NCI-H2227 (cell line): Measurements from ENCODE around the gene NR2E3.

Experiments
- DNase-seq: peaks from one replicate; lab custom pipeline; 2025; ENCODE audit not compliant: unreplicated experiment; lab: John Stamatoyannopoulos, UW

NR2E3 gene

GRCh38 chr15:71810256-71811035 lies at the start of gene NR2E3:
TSS of gene NR2E3 (plus strand) at chr15:71810554. CDS start at chr15:71810744, 190 bp downstream.
- DNase-seq = no peak

DNA sequence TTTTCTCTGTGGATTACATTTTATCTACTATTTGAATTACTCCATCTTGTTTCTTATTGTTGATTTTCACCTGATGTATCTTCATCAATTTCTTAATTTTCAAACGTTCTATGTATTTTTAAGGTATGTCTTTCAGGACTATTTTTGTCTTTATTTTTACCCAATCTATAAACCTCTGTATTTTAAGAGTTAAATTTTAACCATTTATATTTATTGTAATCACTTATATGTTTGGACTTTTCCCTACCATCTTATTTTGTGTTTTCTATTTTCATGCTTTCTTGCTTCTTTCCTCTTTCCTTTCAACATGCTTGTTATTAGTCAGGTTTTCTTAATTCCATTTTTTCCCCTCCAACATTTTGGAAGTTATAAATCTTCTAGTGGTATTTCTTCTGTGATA lies 49.5 kb upstream of the NR2E3 start:
- DNase-seq = no peak

DNA sequence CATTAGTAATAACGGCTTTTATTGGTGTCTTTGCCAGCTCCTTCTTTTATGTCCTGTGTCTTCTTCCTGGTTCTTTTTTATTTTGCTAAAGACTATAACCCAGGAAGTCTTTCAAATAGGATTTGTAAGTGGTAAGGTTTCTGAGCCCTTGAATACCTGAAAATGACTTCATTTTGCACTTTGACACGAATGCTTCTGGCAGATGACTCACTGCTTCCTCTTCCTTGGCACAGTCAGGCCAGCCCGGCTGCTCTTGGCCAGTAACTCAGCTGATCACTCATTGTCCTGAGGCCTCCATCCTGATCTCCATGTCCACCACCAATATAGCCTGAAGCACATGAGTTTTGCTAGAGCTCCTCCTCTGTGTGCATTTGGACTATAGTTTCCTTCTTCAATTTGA lies 48.7 kb upstream of the NR2E3 start:
- no peak for DNase-seq

- no peak for DNase-seq
Observed at GRCh38 chr15:71768184-71768583, 42.2 kb upstream of the NR2E3 start.

DNA sequence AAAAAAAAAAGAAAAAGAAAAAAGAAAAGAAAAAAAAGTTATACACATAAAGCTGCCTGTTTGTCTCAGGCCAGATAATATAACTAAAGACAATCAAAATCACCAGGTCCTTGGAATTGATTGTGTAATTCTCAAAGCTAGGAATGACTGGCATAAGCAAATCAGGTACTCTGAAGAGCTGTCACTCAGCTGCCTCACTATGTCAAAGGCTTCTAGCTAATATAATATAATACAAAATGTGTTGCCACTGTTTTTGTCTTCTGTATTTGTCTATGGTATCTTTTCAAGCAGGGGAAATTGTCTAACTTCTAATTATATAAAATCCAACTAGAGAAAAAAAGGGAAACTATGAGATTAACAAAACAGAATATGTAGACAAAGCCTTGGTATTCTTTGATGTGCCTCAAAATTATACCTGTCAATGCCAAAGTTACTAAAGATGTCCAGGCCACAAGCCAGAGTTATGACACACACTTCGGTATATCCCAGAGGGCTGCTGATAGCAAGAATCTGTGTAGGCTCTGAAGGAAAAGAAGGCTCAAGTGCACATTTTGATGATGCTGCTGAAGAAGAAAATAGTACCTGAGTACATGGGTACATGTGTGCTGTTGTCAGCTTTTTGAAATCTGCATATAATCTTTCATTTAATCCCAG lies 37.0 kb upstream of the NR2E3 start:
- no peak for DNase-seq

DNA sequence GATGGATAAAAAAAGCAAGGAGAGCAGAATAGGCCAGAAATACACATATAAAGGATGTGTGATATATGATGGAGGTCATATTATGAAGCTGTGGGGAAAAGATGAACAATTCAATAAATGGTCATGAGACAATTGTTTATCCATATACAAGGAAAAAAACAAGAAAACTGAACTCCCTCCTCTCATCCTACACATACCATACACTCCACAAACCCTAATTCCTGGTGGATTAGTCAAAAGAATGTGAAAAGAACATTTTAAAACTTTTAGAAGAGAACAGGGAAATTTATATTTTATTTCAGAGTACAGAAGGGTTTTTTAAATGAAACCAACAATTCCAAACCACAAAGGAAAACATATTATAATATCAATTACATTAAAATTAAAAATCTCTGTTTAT lies 34.5 kb upstream of the NR2E3 start:
- DNase-seq = no peak

GRCh38 chr15:71776304-71776703 lies 34.0 kb upstream of the NR2E3 start:
- DNase-seq = no peak

- no peak for DNase-seq
Observed at GRCh38 chr15:71777216-71777943, 33.0 kb upstream of the NR2E3 start.

- DNase-seq = no peak
Observed at GRCh38 chr15:71779073-71779797, 31.1 kb upstream of the NR2E3 start.

DNA sequence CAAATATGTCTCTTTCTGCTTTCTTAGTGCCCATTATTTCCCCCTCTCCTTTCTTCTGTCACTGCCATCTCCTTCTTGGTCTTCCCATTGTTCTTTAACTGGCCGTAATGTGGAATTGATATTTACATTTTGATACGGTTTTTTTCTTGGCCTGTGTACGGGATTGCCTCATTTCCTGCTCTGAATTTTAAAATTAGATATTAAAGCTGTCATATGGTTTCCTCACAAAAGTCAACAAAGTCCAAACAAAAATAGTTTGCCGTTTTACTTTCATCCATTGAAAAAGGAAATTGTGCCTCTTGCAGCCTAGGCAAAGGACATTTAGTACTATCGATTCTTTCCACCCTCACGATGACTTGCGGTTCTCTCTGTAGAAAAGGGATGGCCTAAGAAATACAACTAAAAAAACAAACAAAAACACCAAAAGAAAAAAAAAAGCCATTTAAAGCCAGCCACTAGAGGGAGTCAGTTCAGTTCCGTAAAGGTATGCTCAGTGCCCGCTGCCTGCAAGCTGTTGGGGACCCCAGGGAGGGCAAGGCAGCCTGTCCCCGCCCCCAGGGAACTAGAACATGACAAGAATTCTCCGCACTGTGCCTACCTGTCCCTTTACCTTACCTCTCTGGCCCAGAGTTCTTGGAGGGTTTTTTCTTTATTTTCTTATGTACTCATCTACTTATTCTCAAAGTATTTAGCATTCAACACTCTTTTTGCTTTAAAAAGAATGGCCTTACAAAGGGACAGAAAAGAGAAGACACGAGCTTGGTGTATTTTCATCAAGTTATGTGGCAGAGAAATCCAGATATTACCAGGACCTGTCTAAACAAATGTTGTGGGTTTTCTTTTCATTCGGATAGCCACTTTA lies 30.0 kb upstream of the NR2E3 start:
- peak; percentile 51 for DNase-seq

DNA sequence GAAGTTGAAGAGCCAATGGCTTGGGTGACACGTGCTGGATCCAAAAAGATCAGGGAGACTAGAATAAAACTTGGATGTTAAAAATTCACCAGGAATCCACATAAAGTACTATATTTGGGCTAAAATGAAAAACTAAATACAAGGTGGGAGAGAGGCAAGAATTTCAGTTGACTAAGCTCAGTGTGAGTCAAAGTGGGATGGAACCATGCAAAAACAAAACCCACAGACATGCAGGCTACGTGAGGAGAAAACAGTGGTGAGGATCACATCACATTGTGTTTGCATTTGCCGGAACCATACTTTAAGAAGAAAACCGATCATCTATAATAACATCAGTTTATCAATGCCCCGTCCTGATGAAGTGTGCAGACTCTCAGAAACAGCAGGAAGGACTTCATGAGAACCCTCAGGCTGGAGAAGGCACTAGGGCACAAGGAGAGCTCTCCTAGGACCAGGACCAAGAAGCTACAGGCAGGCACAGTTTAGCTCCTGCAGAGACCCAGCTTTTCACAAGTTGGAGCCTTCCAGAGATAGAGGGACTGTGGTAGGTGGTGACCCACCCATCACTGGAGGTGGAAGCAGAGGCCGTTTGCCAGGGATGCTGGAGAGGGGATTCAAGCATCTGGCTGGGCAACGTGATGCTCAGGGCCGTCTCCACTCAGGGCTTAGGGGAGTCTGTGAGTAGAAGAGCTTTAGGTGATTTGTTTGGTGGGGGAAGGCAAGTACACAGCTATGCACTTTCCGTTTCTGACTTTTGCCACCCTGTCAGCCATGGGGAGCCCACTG lies 29.0 kb upstream of the NR2E3 start:
- no peak for DNase-seq

DNA sequence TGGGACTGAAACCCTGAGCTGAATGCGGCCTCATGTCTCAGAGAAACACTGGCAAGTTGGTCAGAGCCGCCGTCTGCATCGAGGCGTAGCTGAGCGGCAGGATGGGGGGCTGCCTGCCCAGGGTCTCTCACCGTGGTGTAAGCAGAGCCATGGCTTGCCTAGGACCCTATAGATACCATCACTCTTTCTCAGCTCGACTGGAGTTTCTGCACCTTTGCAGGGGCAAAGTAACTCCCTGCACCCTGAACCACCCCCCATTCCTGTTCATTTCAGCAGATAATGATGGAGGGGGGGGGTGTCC lies 28.4 kb upstream of the NR2E3 start:
- DNase-seq = no peak

- no peak for DNase-seq
Observed at GRCh38 chr15:71782422-71783165, 27.8 kb upstream of the NR2E3 start.

DNA sequence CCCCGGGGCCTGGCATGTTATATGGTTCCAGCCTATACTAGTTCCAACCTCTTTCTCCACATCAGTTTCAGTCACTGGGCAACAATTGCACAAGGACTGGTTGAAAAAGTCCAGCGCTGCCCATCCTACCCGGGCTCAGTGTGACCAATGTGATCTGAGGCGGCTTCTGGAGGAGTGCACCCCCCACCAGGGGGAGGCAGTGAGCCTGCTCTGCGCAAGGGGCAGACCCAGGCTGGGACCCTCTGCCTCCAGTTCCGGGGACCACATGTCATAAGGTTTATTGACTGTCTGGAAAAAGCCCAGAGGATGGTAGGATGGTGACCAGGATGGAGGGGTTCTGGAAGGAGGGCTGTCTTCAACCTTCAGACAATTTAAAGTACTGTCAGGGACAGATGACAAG lies 25.6 kb upstream of the NR2E3 start:
- no peak for DNase-seq

DNA sequence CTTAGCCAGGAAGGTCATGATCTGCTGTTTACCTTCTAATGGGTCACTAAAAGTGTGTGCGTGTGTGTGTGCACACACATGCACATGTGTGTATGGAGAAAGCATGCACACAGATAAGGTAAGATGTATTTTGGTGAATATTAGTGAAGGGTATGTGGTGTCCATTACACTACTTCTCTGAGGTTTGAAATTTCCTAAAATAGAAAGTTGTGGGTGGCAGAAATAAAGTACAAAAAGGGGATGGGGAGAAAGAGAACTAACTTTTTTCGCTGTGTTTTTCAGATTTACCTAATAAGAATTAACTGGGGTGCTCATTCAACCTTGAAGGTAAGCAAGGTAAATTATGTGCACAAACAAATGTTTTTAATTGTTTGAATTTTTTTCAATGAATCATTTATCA lies 24.4 kb upstream of the NR2E3 start:
- DNase-seq = no peak

- no peak for DNase-seq
Observed at GRCh38 chr15:71786673-71787072, 23.7 kb upstream of the NR2E3 start.

DNA sequence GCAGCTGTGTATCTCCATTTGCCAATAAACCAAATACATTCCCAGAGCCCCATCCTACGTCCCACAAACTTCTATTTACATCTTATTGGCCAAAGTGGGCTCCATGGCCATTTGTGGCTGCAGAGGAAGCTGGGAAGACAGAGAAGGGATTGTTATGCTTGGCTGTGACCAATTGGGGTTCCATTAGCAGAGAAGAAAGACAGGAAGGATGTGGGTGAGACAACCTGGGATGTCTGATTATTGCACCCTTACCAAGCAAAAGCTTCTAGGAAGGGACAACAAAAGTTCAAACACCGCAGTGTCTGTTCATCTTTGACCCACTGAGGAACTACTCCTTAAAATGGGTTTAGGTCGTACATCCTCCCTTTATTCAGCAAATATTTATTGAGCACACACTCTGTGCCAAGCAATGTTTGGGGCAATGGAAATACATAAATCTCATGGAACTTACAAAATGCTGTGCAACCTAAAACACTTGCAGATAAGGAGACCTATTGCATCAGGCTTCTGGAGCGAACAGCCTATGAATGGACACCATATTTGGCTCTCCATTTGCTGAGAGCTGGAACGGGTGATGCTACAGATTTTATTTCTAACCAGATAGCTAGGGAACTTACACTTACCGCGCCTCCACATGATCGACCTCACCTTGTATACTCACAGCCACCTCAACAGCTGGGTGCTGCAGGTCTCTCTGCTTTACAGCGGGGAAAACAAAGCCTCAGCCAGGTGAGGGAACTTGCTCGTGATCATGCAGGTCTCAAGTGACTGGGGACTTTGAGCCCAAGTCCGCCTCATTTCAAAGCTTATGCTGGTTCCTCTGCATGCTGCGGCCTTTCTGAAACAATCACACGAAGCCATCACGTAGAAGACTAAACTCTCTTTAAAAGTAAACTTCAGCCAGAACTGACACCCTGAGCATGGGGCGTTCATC lies 21.4 kb upstream of the NR2E3 start:
- no peak for DNase-seq

- DNase-seq = no peak
Observed at GRCh38 chr15:71789616-71790015, 20.7 kb upstream of the NR2E3 start.
